ENCODE data around the gene ERBIN.
"Not testable (repeated sequence)": the region's sequence is repeated elsewhere in the genome, so short reads cannot be mapped to it uniquely, and the experiment has no call there.

Gene ERBIN

GRCh38 chr5:65967288-65968066 lies 41.1 kb downstream of the ERBIN start:
- no peak for DNase-seq (ENCODE audit: low spot score)

GRCh38 chr5:65969539-65970393 lies 43.4 kb downstream of the ERBIN start:
- DNase-seq (ENCODE audit: low spot score) = no peak

GRCh38 chr5:65970481-65971367 lies 44.3 kb downstream of the ERBIN start:
- DNase-seq (ENCODE audit: low spot score) = no peak

- DNase-seq (ENCODE audit: low spot score) = no peak
Measured at GRCh38 chr5:65971643-65972042, 45.3 kb downstream of the ERBIN start.

GRCh38 chr5:65972896-65973295 lies 46.5 kb downstream of the ERBIN start:
- not testable (repeated sequence) for DNase-seq (ENCODE audit: low spot score)

- DNase-seq (ENCODE audit: low spot score) = no peak
Measured at GRCh38 chr5:65978251-65978650, 51.9 kb downstream of the ERBIN start.

- no peak for DNase-seq (ENCODE audit: low spot score)
Measured at GRCh38 chr5:65981548-65981947, 55.2 kb downstream of the ERBIN start.

GRCh38 chr5:65981969-65982619 lies 55.7 kb downstream of the ERBIN start:
- no peak for DNase-seq (ENCODE audit: low spot score)

GRCh38 chr5:65982635-65983034 lies 56.3 kb downstream of the ERBIN start:
- DNase-seq (ENCODE audit: low spot score) = no peak

- no peak for DNase-seq (ENCODE audit: low spot score)
Measured at GRCh38 chr5:65984098-65984885, 57.9 kb downstream of the ERBIN start.

GRCh38 chr5:65986050-65986451 lies 59.7 kb downstream of the ERBIN start:
- DNase-seq (ENCODE audit: low spot score) = no peak

- DNase-seq (ENCODE audit: low spot score) = no peak
Measured at GRCh38 chr5:65986796-65987195, 60.4 kb downstream of the ERBIN start.

- DNase-seq (ENCODE audit: low spot score) = no peak
Measured at GRCh38 chr5:65987982-65988381, 61.6 kb downstream of the ERBIN start.

- DNase-seq (ENCODE audit: low spot score) = no peak
Measured at GRCh38 chr5:65989158-65989557, 62.8 kb downstream of the ERBIN start.

- DNase-seq (ENCODE audit: low spot score) = no peak
Measured at GRCh38 chr5:65992630-65993029, 66.3 kb downstream of the ERBIN start.

- DNase-seq (ENCODE audit: low spot score) = no peak
Measured at GRCh38 chr5:65994117-65994786, 67.9 kb downstream of the ERBIN start.

- no peak for DNase-seq (ENCODE audit: low spot score)
Measured at GRCh38 chr5:65999061-65999723, 72.8 kb downstream of the ERBIN start.

GRCh38 chr5:66001952-66002351 lies 75.6 kb downstream of the ERBIN start:
- no peak for DNase-seq (ENCODE audit: low spot score)

- no peak for DNase-seq (ENCODE audit: low spot score)
Measured at GRCh38 chr5:66002415-66002814, 76.0 kb downstream of the ERBIN start.

- DNase-seq (ENCODE audit: low spot score) = no peak
Measured at GRCh38 chr5:66004216-66004615, 77.8 kb downstream of the ERBIN start.

Data from LoVo (cell line).